SW480 (cell line): ENCODE results near the gene PLPP2.

ENCODE experiments used
- DNase-seq: peaks from one replicate; pipeline ENCODE4 v3.0.0-alpha.2; 2016; ENCODE audit warnings: low spot score

PLPP2 gene

DNA sequence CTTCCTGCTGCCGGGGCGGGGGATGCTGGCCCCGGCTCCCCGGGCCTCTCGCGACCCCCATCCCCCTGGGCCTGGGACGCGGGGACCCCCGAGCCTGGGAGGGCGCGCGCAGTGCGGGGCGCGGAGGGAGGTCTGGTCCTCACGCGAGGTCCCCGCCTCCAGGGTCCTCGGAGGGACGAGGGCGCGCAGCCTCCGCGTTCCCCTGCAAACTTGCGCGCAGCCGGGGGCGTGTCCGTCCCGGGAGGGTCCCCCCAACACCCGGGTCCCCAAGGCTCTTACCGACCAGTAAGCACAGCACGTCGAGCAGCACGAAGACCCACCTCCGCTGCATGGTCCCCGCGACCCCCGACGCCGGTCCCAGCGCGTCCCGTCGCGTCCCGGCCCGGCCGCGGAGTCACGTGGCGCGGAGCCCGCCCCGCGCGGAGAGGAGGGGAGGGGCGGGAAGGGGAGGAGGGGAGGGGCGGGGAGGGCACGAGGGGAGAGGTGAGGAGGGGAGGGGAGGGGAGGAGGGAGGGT is at the start of gene PLPP2:
Gene PLPP2 (minus strand): TSS at position 398 of the 516 bp plus-strand sequence. CDS start 67 bp downstream, at position 331.
- peak; percentile 19 for DNase-seq

- no peak for DNase-seq
Measured at GRCh38 chr19:340620-341385, 49.6 kb upstream of the PLPP2 start.

DNA sequence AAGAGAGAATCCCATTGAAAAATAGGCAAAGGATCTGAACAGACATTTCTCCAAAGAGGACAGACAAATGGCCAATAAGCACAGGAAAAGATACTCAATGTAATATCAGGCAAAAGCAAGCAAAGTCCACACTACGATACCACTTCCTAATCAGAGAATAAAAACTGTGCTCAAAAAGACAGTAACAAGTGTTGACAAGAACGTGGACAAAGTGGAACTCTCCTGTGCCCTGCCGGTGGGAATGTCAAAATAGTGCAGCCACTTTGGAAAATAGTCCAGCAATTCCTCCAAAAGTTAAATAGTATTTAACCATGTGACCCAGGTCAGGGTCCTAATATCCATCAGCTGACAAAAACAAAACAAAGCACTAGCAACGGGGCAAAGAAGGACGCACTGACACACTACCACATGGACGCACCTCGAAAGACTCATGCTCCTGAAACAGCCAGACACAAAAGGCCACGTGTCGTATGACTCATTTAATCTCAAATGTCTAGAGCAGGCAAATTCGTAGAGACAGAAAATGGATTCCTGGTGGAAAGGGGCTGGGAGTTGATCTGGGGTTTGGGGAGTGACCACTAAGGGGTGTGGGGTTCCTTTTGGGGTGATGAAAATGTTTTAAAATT is 48.2 kb upstream of the PLPP2 start:
- no peak for DNase-seq

- DNase-seq = no peak
Measured at GRCh38 chr19:338421-338820, 47.2 kb upstream of the PLPP2 start.

DNA sequence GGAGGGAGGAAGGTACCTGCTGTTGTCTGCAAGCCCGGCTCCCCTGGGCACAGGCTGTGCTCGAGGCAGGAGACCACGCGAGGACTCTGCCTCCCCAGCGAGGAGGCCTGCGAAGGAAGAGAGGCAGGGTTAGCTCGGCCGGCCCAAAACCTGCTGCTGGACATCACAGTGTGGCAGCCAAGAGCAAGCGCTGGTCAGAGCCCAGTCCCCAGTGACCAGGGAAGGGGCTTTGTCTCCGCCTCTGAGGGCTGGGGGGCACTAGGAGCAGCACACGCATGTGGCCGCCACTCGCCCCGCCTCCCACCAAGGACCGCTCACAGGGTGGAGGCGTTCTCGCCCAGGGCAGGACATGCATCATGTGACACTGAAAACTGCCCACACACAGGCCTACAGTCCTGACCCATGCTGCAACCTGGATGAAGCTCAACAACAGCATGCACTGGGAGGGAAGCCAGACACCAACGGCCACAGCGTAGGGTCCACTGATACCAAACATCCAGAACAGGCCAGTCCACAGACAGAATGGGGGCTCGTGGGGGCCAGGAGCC is 44.9 kb upstream of the PLPP2 start:
- DNase-seq = no peak

DNA sequence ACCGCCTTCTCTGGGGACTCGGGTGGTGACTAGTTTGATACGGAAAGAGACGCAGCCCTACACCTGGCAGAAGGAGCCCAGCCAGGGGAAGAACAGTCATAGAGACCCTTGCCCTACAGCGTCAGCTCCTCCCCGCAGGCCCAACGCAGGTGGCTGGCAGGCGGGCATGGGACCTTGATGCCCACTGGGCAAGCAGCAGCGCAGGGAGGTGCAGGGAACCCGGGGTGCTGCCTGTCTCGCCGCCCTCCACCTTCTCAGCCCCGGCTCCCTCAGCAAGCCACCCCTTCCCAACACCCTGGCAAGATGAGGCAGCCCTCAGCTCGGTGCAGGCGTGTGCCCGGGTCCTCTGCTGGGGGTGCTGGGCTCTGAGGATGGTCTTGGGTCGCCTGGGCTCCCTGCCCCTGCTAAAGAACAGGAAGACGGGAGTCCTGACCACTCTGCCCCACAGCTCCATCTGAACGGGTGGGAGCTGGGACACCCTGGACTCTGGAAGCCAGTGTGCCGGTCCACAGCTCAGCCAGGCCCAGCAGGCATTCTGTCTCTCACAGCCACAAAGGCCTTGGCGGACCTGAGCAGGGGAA is 44.4 kb upstream of the PLPP2 start:
- DNase-seq = no peak

DNA sequence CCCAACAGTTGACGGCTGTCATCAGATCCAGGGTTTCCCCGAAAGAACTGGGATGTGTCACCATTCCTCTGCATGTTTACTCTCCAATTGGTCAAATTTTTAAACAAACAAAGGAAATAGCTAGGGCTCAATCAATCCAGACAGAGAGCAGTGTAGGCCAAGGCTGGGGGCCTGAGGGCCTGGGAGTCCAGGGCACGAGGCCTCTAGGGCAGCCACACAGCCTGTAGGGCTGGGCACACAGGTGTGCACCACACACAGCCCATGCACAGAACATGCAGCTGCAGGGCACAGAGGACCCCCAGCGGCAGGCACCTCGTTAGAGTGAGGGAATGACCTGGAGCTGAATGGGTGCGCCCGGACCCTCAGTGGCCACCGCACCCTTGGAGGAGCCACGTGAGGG is 43.9 kb upstream of the PLPP2 start:
- DNase-seq = no peak

- DNase-seq = no peak
Measured at GRCh38 chr19:334296-335071, 43.3 kb upstream of the PLPP2 start.

DNA sequence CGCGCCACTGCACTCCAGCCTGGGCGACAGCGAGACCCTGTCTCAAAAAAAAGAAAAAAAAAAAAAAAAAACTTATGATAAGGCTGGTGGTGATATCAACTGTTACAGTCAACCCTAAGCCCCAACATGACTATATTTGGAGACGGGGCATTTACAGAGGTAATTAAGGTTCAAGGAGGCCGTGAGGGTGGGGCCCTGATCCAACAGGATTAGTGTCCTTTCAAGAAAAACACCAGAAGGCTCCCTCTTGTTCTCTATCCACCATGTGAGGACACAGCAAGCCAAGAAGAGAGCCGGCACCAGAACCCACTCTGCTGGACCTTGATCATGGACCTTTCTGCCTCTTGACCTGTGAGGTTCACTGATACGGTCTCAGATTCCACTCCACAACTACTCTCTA is 39.3 kb upstream of the PLPP2 start:
- DNase-seq = no peak

DNA sequence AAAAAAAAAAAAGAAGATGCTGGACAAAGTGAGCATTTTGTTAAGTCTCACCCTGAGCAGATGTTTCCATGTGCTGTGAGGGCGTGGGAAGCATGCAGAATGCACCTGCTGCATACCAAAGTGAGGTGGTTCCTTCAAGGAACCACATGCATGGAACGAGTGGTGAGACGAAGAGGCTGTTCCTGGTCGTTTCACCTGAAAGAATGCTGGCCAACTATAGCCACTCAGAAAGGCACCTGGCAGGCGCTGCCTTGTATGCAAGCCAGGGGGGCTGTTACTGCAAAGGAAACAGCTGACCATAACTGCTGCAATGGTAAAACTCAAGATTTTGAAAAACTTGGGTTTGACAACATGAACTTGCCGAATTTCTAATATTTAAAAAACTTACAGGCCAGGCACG is 38.7 kb upstream of the PLPP2 start:
- DNase-seq = no peak

GRCh38 chr19:328025-328505 is 36.9 kb upstream of the PLPP2 start:
- DNase-seq = no peak

GRCh38 chr19:327291-328024 is 36.3 kb upstream of the PLPP2 start:
- DNase-seq = no peak

GRCh38 chr19:326871-327270 is 35.7 kb upstream of the PLPP2 start:
- DNase-seq = no peak

- no peak for DNase-seq
Measured at GRCh38 chr19:325937-326565, 34.8 kb upstream of the PLPP2 start.

DNA sequence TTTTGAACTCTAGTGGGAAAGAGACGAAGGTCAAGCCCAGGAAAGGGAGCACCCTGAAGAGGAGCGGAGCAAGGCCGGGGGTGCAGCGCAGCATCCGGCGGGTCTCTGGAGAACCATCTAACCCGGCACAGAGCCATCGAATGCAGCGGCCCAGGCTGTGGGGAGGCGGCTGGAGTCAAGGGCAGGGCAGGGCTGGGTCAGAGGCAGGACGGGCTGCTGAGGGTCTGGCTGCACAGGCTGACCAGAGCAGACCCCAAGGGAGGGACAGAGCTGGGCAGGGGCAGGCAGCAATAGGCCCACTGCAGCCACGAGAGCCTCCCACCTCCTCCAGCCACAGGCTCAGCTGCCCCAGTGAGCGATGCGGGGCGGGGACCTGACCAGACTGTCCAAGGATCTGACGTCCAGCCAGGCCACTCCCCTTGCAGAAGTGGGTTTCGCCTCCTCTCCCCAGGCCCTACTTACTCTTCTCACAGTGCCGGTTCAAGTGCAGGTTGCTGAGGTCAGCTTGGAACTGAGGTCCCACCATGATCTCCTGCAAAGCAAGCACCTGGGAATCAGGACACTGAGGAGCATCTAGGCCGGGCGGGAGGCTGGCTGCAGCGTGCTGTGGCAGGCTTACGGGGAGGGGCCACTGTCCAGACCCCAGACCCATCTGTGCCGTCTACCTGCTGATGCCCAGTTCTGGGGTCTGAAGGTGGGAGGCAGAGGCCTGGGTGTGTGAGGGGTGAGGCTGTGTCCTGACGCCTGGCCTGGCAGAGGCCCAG is 34.2 kb upstream of the PLPP2 start:
- no peak for DNase-seq

- no peak for DNase-seq
Measured at GRCh38 chr19:324716-325115, 33.5 kb upstream of the PLPP2 start.

DNA sequence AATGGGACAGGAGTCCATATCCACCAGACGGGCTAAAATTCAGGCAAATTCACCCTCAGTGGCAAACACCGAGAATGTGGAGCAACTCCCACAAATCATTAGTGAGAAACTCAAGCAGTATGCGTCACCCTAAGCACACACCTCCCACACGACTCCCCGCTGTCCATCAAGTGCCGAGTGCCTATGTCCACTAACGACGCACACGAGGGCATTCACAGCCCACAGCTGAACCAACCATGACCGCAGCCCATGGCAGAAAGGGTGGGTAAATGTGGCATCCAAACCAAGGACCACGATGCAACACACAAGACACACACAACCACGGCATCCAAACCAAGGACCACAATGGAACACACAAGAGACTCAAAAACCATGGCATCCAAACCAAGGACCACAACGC is 31.4 kb upstream of the PLPP2 start:
- no peak for DNase-seq

GRCh38 chr19:318509-318774 is 27.2 kb upstream of the PLPP2 start:
- DNase-seq = no peak

GRCh38 chr19:317710-318508 is 26.7 kb upstream of the PLPP2 start:
- no peak for DNase-seq
